ENCODE results near the gene EFCAB13. TPM values are rescaled to one million over a fixed set of nuclear protein-coding genes. Genes with fewer than 3 reads are reported as not detected.
A peak's percentile ranks its signal among the peaks of the same experiment; 100 is the strongest.

The EFCAB13 gene, protein sequence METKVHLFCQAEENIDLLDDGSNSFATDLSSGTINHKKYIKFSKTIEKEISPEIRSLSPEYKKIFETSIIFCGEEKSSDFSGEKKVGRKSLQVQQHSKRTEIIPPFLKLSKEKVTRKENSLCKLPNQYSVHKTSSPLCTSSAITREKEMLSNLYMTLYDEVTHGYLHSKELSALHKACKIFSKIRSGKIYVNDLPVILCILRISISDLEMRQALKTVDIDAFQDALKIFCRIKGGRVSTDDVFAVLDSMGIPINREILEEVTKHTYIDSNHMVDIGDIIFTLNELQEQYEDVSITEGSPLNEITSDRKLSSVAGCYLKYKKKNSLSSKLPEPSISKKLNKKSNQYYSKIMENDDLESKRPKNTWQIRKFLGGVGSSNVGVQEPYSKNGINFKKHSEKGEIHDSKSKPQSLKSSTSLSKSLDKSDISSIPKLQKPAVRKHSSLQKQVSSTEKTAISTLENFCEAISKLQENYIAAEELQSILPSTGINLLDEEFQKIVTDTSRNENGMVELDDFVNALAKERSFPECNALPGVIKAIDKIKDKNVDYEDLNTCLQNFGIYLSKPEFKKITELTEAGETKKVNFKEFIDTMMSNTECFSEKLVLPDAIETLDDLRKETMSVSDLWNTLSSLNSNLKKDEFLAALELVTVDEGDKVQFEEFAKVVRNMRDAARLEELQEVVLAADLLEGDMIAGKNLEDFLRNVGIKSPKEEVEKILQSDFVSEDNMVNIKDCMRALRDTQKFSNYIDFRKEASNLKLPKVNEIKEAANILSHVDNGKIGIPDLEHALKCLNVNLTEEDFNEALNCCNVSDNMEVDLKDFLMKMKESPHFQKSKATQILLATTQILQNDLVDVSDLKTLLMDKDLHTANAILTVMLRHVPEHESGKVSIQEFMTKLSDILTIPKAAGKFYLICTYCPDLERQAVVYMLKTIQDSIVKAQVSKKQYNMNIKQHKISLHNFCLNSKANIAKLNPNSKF
- polyA plus RNA-seq (ENCODE audit: insufficient read length in 10 of 10): 1 to 10 TPM; 1.9 to 8.5 (median 3.8) TPM
- long read RNA-seq, donor 1: 0 reads
- long read RNA-seq, donor 2: 0 reads
- long read RNA-seq, donor 3: 0 reads
- long read RNA-seq, donor 4: 0 reads
- long read RNA-seq, donor 5: 0 reads
- long read RNA-seq, donor 6: 0 reads
- long read RNA-seq, donor 7, partial matches to known transcripts: 0 of 1 reads
- long read RNA-seq, donor 7, other reads (novel, unspliced or antisense): 0 of 1 reads
- long read RNA-seq, donor 8: 0 reads
- long read RNA-seq, donor 9: 0 reads

GRCh38 chr17:47323382-47324223, at the start of gene EFCAB13:
EFCAB13 (plus strand) TSS chr17:47323955; CDS start chr17:47328354, 4,399 bp downstream.
- peak; percentile 86 to 97 (median 92) for DNase-seq

DNA sequence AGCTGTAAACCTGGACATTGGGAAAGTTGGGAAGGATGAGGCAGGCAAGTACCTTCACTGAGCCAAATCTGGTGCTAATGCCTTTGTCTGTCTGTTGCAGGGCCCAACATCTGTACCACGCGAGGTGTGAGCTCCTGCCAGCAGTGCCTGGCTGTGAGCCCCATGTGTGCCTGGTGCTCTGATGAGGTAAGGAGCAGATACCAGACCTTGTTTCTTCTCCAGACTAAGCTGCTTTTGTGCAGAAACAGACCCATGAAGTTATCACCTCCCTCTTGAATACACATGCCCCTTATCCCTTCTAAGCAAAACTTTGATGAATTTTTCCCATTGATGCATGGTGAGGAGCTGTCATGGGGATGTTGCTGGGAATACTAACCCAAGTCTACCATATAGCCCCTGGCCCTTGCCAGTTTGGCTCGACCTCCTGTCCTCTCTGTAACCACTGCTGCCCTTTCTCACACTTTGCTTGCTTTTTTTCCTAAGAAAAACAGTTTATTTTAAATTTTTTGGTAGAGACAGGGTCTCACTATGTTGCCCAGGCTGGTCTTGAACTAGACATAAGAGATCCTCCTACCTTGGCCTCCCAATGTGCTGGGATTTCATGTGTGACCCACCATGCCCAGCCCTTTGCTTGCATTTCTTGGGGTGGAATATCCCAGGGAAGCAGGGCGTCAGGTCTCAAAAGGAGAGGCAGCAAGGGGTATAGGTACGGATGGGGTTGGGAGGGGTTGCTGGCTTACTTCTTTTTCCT, 49.3 kb upstream of the EFCAB13 start:
- no peak for DNase-seq

GRCh38 chr17:47275245-47275984, 48.3 kb upstream of the EFCAB13 start:
- DNase-seq: peak; percentile 88 to 98 (median 94)

DNA sequence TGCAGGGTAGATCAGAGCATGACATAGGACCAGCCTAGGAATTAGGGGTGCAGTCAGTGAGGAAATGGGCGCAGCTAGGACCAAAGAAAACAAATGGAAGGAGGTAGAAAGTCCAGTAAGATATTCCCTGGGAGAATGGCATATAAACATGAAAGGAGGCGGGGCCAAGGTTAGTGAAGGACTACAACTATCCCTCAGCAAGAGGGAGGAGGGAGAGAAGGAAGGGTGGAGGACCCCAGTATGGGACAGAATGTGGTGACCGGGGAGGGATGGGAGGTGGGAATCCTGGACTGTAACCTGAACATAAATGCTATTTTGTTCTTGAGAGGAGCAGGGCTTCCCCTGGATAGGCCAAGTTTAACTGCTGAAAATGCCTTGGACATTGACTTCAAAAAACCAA, 47.3 kb upstream of the EFCAB13 start:
- no peak for DNase-seq

GRCh38 chr17:47276868-47277267, 46.9 kb upstream of the EFCAB13 start:
- DNase-seq: peak; percentile 84 to 93 (median 87)

GRCh38 chr17:47277921-47278320, 45.8 kb upstream of the EFCAB13 start:
- no peak for DNase-seq

- no peak for DNase-seq
These were observed 45.2 kb upstream of the EFCAB13 start for GRCh38 chr17:47278561-47278960.

GRCh38 chr17:47279062-47279801, 44.5 kb upstream of the EFCAB13 start:
- DNase-seq: peak; percentile 52 to 95 (median 80)

DNA sequence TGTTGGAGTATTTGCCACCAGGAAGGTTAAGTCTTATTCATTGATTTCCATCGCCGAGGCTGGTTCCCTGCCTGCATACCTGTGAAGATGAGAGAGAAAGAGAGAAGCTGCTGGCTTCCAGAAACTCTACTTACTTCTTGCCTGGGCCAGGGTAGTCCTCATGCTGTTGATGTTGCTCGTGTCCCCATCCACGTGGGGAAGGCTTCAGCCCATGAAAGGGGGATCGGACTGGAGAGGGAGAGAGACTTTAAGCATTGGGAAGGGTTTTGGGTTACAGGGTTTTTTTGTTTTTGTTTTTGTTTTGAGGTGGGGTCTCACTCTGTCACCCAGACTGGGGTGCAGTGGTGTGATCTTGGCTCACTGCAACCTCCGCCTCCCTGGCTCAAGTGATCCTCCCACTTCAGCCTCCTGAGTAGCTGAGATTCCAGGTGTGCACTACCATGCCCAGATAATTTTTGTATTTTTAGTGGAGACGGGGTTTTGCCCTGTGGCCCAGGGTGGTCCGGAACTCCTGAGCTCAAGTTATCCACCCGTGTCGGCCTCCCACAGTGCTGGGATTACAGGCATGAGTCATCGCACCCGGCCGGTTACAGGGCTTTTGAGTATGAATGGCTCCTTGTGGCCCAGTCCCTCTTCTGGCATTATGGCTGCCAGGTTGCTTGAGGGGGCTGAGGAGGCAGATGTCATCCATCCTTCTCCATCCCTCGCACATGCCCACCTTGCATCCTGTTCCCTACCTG, 43.5 kb upstream of the EFCAB13 start:
- DNase-seq: no peak

- DNase-seq: no peak
These were observed 42.5 kb upstream of the EFCAB13 start for GRCh38 chr17:47281216-47281615.

DNA sequence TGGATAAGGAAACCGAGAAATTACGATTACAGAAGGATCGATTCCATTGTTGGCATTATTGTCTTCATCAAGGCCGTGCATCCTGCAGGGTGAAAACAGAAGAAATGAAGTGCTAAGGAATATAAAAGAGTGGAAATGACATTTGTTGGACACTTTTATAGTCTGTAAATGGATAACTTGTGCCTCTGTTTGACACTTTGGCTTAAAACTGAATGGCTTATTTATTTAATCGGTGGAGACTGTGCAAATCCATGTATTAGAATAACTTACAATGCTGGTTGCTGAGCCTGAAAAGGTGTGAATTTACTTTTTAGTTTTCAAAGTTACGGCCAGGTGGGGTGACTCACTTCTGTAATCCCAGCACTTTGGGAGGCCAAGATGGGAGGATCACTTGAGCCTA, 38.8 kb upstream of the EFCAB13 start:
- DNase-seq: no peak

- peak in 1 of 3 donors; percentile 38 for DNase-seq
These were observed 37.4 kb upstream of the EFCAB13 start for GRCh38 chr17:47286198-47286914.

GRCh38 chr17:47287068-47287467, 36.7 kb upstream of the EFCAB13 start:
- DNase-seq: no peak

- DNase-seq: no peak
These were observed 36.1 kb upstream of the EFCAB13 start for GRCh38 chr17:47287639-47288038.

DNA sequence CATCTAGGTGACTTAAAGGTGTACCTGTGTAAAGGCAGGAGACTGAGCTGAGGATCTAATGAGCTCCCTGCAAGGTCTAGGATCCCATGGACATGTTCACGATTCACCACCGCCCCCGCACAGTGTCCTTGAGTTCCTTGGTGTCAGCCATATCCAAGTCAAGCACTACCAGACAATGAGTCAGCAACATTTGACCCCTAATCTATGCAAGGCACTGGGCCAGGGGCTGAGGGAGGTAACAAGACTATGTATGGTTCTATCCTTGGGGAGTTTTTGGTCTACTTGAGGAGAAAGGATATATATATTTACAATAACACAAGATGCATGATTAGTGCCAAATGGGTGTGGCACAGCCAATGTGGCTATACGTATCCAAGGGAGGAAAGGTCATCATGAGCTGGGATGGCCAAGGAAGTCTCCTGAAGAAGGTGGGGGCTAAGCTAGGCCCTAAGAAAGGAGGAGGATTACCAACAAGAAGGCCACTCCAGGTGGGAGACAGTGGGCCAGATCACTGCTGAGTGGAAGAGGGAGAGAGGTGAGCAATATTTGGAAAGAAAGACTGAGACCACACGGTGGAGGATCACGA, 35.1 kb upstream of the EFCAB13 start:
- no peak for DNase-seq

GRCh38 chr17:47289302-47289701, 34.5 kb upstream of the EFCAB13 start:
- no peak for DNase-seq

- DNase-seq: no peak
These were observed 32.9 kb upstream of the EFCAB13 start for GRCh38 chr17:47290870-47291241.

Measured in muscle of back (tissue), 13 donors.